GF-D8 (cell line): Measurements from ENCODE around the gene HSFX1.
"Not testable (repeated sequence)": the region's sequence is repeated elsewhere in the genome, so short reads cannot be mapped to it uniquely, and the experiment has no call there.

ENCODE experiments used
- DNase-seq: peaks from one replicate; lab custom pipeline; 2025; lab: John Stamatoyannopoulos, UW

HSFX1 gene, protein sequence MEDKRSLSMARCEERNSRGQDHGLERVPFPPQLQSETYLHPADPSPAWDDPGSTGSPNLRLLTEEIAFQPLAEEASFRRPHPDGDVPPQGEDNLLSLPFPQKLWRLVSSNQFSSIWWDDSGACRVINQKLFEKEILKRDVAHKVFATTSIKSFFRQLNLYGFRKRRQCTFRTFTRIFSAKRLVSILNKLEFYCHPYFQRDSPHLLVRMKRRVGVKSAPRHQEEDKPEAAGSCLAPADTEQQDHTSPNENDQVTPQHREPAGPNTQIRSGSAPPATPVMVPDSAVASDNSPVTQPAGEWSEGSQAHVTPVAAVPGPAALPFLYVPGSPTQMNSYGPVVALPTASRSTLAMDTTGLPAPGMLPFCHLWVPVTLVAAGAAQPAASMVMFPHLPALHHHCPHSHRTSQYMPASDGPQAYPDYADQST

DNA sequence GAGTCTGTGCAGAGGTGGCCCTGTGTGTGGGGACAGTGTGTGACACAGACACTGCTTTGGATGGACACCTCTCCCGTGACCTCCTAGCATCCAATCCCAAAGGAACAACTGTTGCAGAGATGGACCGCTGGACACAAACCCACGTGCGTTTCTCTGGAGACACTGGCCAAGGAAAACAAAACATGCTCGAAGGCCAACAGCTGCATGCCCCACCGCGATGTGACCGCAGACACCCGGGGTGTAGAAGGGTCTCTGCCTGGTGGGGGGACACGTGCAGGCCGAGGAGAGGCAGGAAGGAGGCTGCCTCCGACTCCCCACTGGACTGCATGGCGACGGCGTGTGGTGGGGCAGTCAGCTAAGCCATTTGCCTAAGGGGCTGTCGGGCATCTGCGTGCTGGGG, at the start of gene HSFX1:
TSS of gene HSFX1 (plus strand) at position 301 of the 400 bp plus-strand sequence. CDS start 614 bp downstream, outside the sequence.
- not testable (repeated sequence) for DNase-seq

DNA sequence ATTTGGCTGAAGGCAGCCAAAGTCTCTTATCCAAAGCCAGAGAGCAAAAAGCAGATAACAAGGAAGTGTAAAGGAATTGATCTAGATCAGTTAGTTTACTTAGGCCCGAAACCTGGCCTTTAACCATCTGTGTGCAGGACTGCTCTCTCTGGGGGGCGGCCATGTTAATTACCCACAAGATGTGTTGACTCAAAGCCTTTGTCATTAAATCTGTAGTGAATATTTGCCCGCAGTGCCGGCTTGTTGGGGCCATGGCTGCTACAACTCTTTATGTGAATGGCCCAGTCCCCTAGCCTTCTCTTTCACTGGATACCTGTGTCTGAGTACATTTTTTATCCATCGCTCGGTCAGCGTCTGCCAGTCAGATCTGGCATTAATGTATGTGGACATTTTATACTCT, 46.6 kb upstream of the HSFX1 start:
- DNase-seq = not testable (repeated sequence)

DNA sequence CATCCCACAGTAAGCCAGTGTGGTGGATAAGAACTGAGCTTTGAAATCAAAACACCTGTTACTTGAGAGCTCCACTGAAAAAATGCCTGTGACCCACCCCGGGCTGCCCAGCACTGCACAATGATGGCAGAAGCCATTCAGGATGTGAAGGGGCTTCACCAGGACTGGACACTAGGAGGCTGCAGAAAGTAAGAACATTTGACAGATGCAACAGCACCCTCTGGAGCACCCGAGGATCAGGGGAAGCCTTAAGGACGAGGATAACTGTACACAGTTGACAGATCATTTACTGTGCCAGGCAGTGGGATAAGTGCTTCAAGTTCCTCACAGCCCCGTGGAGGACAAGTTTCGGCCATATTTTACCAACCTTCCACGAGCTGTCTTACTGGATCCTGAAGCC, 31.6 kb upstream of the HSFX1 start:
- not testable (repeated sequence) for DNase-seq

DNA sequence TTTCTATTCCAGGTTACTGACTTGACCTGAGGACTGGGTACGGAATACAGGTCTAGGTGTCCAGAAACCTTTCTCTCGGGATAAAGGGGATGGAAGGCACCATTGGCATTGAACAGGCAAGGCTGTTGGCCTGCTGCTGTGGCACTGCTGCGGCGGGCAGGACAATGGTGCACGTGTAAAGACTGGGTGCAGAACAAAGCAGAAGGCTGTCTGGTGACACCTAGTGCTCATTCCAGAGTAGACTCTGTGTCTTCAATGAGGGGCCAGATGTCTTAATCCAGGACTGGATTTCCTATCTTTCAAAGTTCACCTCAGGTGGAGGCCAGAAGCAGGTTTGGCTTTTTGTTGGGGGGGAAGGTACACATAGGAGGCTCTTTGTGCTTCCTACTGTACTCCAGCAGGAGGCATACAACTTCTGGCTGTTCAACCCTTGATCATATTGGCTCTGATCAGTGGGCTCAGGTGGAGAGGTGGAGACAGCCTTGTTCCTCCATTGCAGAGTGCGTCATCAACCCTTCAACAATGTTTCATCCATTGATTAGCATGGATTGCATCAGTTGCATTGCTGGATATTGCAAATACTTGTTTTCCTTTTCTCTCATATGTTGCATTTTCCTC, 27.4 kb upstream of the HSFX1 start:
- DNase-seq = not testable (repeated sequence)

DNA sequence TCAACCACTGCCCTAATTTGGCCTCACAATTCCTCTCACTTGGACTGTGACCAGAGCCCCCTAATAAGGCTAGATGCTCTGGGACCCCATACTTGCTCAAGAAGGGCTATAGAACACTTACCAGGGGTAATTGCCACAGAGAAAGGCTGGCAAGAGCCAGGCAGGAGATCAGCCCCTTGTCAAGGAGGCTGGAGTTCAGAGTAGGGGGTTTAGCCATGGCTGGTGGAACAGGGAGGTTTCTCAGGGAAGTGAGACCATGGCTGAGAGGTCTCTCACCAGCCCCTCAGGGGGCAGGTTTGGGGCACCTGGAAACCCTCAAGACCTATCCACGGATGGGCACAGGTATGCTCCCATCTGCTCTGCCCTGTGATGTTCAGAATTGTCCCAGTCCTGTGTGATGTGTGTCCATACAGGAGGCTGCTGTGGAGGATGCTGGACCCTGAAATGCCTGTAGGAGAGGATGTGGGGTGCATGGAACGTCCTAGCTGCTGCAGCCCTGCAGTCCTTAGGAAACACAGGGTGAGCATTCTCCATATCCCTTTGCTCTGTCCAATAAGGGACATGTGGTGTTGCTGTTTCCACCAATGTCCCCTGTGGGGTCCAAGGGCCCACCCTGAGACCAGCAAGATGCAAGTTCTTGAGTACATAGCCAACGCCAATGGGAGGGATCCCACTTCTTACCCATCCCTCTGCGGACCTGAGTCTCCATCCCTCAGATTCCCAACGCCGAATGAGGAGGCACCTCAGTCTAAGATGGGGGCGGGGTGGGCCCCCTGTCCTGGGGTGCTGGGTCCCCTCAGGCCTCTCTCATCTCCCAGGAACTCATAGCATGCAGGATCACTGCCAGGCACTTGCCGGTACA, 16.4 kb upstream of the HSFX1 start:
- DNase-seq = no peak

DNA sequence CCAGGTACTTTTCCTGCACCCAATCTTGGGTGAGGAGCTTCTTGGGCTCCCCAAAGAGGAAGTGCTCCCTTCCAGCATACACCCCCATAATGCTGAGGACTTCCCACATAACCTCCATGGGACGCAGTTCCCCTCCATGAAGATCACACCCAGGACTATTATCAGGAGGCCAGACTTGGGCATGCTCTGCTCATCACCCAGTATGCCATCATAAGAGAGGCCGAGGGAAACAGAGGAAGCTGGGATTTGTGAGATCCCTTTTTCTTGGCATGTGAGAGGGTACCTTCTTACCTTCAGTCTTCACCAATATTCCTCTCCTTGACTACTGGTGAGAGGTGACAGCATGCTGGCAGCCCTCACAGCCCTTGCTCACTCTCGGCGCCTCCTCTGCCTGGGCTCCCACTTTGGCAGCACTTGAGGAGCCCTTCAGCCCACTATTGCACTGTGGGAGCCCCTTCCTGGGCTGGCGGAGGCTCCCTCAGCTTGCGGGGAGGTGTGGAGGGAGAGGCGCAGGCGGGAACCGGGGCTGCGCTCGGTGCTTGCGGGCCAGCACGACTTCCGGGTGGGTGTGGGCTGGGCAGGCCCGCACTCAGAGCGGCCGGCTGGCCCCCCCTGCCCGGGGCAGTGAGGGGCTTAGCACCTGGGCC, 15.7 kb upstream of the HSFX1 start:
- DNase-seq = no peak

DNA sequence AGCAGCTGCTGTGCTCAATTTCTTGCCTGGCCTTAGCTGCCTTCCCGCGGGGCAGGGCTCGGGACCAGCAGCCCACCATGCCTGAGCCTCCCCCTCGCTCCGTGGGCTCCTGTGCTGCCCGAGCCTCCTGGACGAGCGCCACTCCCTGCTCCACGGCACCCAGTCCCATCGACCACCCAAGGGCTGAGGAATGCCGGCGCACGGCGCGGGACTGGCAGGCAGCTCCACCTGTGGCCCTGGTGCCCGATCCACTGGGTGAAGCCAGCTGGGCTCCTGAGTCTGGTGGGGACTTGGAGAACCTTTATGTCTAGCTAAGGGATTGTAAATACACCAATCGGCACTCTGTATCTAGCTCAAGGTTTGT, 15.2 kb upstream of the HSFX1 start:
- not testable (repeated sequence) for DNase-seq

DNA sequence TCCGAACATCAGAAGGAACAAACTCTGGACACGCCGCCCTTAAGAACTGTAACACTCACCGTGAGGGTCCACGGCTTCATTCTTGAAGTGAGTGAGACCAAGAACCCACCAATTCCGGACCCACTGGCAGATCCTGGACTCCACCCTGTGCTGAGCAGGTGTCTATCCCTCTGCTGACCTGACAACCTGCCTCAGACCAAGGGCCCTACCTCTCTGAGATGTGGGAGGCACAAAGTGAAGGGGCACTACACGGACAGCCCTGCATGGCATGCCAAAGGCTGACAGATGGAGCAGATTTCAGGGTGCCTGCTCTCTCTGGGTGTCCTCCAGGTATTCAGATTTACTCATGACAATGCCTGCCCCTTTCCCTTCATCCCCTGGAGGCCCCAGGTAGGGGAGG, 14.0 kb upstream of the HSFX1 start:
- DNase-seq = no peak

DNA sequence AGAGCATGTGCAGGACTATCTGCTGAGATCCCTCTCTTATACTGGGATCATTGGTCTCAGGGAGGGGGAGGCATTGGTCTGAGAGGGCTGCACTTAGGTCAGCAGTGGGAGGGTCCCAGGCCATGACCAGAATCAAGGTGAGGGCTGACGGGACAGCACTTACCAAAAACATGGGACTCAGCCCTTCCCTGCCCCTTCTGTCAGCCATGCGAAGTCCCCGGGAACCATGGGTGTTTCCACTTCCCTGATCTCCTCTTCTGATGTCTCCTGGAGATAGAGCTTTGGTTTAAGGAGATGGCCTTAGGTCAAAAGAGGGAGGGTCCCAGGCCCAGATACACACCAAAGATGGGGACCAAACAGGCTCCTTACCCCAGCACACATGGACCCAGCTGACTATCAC, 12.9 kb upstream of the HSFX1 start:
- DNase-seq = no peak

DNA sequence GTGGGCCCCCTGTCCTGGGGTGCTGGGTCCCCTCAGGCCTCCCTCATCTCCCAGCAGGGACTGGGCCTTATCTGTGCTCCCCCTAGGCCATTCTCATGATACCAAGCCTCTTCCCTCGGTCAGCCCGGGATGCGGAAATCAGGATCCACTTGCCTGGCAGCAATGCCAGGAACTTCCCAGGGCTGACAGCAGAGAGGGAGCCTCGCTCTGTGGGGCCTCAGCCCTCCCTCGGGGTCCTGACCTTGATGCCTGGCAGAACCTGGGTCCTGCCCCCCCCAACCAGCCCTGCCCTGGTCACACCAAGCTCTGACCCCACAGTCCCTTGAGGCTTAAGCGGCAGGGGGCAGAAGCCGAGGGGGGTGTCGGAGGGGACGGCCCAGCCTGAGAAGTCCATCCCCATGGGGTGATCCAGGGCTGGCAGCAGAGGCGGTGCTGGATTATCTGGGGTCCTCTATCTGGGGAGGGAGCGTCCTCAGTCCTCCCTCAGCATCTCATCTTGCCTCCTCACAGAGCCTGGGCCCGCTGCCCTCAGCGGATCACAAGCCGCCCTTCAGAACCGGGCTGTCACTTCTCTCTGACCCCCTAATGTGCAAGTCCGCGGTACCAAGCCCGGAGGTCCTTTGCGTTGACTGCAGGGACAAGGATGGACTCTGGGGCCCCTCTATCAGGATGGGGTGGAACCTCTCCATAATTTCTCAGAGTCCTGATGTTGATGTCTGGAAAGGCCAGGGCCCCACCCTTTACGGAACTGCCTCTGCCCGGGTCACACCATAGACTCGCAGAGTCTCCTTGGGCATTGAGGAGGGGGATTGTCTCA, 11.8 kb upstream of the HSFX1 start:
- not testable (repeated sequence) for DNase-seq

DNA sequence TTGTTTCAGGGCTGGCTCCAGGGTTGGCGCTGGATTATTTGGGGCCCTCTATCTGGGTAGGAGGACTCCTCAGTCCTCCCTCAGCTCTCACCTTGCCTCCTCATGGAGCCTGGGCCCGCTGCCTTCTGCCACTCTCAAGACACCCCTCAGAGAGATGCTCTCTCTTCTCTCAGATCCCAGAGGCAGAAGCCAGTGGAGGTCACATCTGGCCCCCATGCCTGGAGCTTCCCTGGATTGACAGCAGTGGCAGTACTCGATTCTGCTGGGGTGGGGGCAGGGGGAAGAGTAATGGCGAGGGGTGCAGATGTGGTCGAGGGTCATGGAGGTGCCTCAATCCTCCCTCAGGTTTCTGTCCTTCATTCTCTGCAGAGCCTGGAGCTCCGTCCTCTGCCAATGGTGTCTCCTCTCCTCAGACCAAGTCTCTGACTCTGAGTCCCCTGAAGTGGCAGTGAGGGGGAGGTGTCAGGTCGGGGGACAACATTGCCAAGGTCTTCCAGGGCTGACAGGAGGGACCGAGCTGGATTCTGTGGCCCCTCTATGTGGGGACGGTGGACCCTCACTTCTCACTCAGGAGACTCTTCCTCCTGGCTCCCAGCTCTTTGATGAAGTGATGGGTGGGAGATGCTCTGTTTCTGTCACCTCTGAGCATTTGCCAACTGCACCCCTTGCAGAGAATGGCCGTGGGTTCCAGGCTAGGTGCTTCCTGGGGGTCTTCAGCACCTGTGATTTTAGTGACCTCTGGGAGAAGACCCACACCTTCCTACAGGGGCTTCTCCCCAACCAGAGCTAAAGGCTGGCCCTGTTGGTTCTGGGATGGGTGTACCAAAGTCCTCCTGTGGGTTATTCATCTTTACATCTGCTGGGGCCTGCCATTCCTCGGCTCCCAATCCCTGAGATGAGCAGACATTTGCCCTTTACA, 10.9 kb upstream of the HSFX1 start:
- DNase-seq = no peak

DNA sequence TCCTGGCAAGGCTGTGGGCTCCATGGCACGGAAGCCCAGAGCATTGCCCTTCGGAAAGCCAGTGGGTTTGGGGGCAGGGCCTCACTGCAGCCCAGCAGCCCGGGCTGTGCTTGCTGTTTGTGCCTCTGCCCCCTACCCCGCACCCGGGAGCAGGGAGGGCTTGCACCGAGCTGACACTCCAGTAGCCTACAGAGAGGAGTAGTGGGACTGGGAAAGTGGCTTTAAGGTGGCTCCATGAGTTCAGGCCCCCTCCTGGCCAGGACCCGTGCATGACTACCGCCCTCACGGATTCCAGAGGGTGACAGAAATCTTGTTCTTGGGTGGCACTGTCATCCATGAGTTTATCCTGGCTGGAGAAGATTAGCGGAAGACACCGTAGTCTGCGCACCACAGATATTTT, 3.5 kb upstream of the HSFX1 start:
- not testable (repeated sequence) for DNase-seq

DNA sequence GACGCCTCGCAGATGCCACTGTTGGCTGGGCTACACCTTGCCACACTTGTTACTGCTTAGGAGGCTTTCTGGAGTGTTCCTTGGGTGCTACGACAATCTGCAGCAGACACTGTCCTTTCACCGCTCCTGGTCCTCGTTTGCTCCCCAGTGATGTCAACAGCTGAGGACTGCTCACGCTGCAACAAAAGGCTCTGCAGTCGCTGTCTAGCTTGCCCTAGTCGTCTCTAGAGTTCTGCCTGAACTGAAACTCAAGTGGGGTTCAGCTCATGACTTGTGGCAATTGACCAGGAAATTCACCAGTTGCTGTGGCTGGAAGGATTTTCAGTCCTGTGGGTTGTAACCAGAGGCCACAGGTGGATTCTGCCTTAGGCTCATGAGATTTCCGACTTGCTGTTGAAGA, 842 bp upstream of the HSFX1 start:
- not testable (repeated sequence) for DNase-seq

DNA sequence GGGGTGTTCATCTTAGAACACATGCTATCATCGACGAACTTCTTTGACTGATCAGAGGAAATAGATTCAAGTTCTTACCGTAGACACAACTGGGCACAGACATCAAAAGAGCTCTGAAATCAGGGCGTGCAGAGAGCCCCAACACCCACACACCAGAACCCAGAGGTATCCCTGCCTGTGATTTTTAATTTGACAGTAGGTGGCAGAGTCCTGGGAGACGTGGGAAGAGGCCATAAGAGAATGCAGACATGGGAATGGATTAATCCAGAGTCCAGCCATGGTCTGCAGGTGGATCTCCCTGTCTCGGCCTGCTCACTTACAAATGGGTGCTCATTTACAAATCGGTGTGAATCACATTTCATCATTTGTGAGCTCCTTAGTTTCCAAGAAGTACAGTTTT, 4.1 kb downstream of the HSFX1 start:
- not testable (repeated sequence) for DNase-seq

DNA sequence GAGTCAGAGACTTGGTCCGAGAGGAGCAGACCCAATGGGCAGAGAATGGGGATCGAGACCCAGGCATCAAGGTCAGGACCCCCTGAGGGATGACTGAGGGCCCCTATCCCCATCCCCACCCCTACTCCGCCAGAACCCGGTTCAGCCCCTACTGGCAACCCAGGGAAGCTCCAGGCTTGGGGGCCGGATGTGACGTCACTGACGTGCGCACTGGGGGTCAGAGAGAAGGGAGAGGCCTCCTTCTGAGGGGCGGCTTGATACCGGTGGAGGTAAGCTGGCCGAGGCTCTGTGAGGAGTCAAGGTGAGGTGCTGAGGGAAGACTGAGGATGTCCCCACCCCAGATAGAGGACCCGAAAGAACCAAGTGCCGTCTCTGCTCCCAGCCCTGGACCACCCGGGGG, 7.9 kb downstream of the HSFX1 start, which contains the start of gene MAGEA9:
TSS of gene MAGEA9 (plus strand) at position 204 of the 400 bp plus-strand sequence. CDS start 4,281 bp downstream, outside the sequence.
- not testable (repeated sequence) for DNase-seq

DNA sequence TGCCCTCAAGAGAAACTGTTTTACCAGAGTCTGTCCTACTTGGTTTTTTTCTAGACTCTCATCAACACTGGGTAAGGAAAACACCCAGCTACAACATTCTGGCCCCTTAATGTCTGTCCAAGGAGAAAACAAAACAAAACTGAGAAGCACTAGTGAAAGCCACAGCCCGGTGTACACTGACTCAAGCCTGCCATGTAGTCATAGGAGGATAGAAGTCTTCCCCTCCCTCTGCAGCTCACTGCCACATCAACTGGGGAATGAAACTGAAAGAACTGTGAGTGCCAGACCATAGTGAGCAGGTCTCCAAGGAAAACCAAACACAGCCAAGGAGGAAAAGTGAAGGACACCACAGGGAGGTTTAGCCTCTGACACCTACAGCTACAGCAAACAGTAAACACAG, 21.7 kb downstream of the HSFX1 start:
- not testable (repeated sequence) for DNase-seq

DNA sequence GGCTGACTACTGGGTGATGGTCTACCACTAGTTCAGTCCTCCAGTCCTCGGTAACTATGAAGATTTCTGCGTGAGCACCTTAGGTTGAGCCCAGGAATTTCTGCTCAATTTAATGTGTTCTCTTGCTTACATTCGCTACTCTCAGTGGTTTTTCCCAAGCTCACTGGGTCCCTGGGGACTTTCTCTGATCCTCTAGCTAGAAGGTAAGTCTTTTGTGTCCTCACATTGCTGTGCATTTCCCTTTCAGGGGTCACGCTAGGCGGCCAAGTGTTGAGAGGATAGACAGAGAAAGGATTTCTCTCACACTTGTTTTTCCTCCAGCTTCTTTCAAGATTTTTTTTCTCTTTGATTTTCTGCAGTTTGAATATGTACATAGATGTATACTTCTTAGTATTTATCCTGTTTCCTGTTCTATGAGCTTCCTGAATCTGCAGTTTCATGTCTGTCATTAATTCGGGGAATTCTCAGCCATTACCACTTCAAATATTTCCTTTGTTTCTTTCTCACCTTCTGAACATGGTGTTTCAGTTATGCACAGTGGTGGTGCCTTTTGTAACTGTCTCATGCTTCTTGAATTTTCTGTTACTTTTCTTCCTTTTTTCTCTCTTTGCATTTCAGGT, 25.3 kb downstream of the HSFX1 start:
- DNase-seq = no peak

DNA sequence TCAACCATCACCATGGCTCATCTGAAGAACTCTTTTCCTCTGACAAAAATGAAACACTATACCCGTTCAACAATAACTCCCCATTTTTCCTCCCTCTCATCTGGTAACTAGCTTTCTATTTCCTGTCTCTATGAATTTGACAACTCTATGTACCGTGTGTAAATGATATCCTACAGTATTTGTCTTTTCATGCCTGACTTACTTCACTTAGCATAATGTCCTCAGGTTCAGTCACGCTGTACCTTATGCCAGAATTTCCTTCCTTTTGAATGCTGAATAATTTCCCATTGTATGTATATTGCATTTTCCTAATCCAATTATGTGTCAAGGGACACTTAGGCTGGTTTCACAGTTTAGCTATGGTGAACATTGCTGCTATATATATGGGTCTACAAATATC, 26.1 kb downstream of the HSFX1 start:
- no peak for DNase-seq

DNA sequence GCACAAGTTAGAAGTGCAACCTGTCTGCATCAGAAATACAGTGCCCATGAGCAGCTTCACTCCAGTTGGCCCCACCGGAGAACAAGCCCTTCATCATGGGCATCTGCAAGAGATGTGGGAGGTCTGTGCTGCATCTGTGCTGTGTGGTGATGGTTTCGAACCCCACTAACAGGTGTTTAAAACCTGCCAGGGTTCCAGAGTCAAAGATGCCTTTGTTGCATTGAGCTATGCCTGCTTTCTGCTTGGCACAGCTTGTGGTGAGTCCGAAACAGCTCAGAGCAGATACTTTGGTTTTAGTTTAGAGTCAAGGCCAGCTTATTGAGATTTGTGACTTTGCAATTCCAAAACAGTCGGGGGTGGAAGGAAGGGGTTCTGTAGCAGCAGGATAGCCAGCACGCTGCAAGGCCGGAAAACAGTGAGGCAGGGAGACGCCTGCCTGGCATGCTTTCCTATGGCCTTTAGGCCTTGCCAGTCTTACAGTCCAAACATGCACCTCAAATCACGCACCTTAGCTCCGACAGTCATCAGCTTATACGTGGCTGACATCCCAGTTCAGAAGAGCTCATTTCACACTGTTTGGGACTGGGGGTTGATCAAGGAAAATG, 29.7 kb downstream of the HSFX1 start:
- DNase-seq = no peak
